Activated CD4-positive, alpha-beta T cell treated with anti-CD3 and anti-CD28 coated beads, Interleukin-2, amount 50 U/mL, for 16 hours (primary cell): ENCODE results near the gene TRIM71.

Experiments
- DNase-seq: peaks from one replicate; pipeline ENCODE4 v3.0.0-alpha.2; 2020

TRIM71 gene

DNA sequence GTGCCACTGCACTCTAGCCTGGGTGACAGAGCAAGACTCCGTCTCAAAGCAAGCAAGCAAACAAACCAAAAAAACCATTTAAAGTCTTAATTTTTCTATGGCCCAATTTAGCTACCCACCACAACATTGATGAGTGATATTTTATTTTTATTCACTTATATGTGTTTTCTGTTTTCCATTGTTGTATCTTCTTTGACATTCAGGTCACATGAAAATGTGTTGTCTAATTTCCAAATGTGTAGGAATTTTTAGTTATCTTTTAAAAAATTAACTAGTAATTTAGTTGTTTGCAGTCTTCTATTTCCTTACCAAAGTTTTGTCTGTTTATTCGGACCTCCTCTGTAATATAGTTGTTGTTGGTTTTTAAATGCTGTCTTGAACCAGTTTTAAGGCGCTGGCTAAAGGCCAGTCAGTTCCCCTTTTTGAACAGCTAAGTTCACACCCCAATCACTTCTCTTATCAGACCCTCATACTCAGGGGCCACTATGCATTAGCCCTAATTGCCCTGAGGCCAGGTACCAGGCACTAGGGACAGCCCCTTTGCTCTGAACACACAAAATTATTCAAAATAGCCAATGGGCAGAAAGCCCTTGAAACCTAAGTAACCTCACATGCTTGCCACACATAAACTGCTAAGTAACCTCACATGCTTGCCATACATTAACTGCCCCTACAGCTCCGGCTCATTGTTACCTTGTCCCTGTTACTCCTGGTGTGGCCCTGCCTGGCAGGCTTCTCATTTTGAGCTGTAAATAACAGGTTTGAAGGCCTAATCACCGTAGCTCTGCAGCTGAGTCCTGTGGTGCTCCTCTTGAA, 129.4 kb downstream of the TRIM71 start:
- DNase-seq, result no peak
